Measurements from ENCODE around the gene GPR6. TPM values are rescaled to one million over a fixed set of nuclear protein-coding genes. Genes with fewer than 3 reads are reported as not detected.

The GPR6 gene
- total RNA-seq, 1 donor from 2014 or later, result not detected

GRCh38 chr6:110029144-110029543, 51.0 kb downstream of the GPR6 start:
- no peak for DNase-seq
- peaks cover 4% of the 10 kb centered on the region for H3K9me3 Mint-ChIP-seq (ENCODE audit: unreplicated experiment)
- H3K4me3 Mint-ChIP-seq (ENCODE audit: unreplicated experiment), result no peak overlapping the region
- no peaks in the 10 kb centered on the region for H3K4me1 Mint-ChIP-seq (ENCODE audit: low read depth, unreplicated experiment)
- H3K27ac Mint-ChIP-seq (ENCODE audit: unreplicated experiment), result no peak overlapping the region
- H3K27me3 Mint-ChIP-seq (ENCODE audit: unreplicated experiment), result no peaks in the 10 kb centered on the region
- no peak for TF ChIP-seq CTCF (IDR thresholded peaks at IDR 0.05; ENCODE audit: partially characterized antibody, unreplicated experiment)
- no peaks in the 10 kb centered on the region for H3K36me3 Mint-ChIP-seq (ENCODE audit: unreplicated experiment)

Other genes with a start within 250 kb of the GPR6 start
- 92.7 TPM for gene WASF1, start 201.4 kb downstream of the GPR6 start, total RNA-seq (ENCODE audit: unreplicated experiment)
- gene CDC40, start 202.1 kb downstream of the GPR6 start, total RNA-seq (ENCODE audit: unreplicated experiment), result 17.8 TPM

Data from glutamatergic neuron (in vitro differentiated cells).